Stimulated activated naive B cell treated with anti-CD40 and anti-IgM and Interleukin-4, amounts not matched to agents 10 μg/mL and 1 μg/mL and 100 μg/mL, for 72 hours (primary cell): ENCODE results near the gene ACTRT2.

Experiments
- ATAC-seq, 2 donors: fragments of 150-1000 bp; cut with Tn5 transposase; replicated peaks; 2 replicates each; pipeline ENCODE4 v1.10.0; 2021; ENCODE audit warnings: moderate library complexity in 1 of 2
- DNase-seq: peaks from one replicate; pipeline ENCODE4 v3.0.0; 2021
- H3K27ac Mint-ChIP-seq: one replicate; pipeline ENCODE4 v1.8.0; 2022; ENCODE audit warnings: mild to moderate bottlenecking, mixed read lengths
- H3K27me3 Mint-ChIP-seq, 2 donors: one replicate each; pipeline ENCODE4 v1.8.0; 2022; ENCODE audit warnings: mixed read lengths in 2 of 2
- H3K36me3 Mint-ChIP-seq, 2 donors: one replicate each; pipeline ENCODE4 v1.8.0; 2022; ENCODE audit warnings: mixed read lengths in 2 of 2, mild to moderate bottlenecking in 1 of 2
- H3K4me1 Mint-ChIP-seq, 2 donors: one replicate each; pipeline ENCODE4 v1.8.0; 2022; ENCODE audit warnings: mixed read lengths in 2 of 2, mild to moderate bottlenecking in 1 of 2
- H3K4me3 Mint-ChIP-seq, 2 donors: one replicate each; pipeline ENCODE4 v1.8.0; 2022; ENCODE audit warnings: mild to moderate bottlenecking in 2 of 2, mixed read lengths in 2 of 2, moderate library complexity in 1 of 2
- H3K9me3 Mint-ChIP-seq, 2 donors: one replicate each; pipeline ENCODE4 v1.8.0; 2022; ENCODE audit warnings: mixed read lengths in 2 of 2, mild to moderate bottlenecking in 1 of 2

The ACTRT2 gene

GRCh38 chr1:3062616-3063378 is 41.5 kb downstream of the ACTRT2 start:
- no peak for DNase-seq
- H3K4me1 Mint-ChIP-seq: peaks cover 1 to 8% of the 10 kb centered on the region in 2 donors
- no peaks in the 10 kb centered on the region for H3K36me3 Mint-ChIP-seq
- H3K9me3 Mint-ChIP-seq: no peaks in the 10 kb centered on the region
- ATAC-seq: no peak
- H3K4me3 Mint-ChIP-seq: no peak overlapping the region
- H3K27me3 Mint-ChIP-seq: peaks cover 24 to 41% of the 10 kb centered on the region in 2 donors
- H3K27ac Mint-ChIP-seq: no peak overlapping the region

GRCh38 chr1:3063379-3064295 is 42.4 kb downstream of the ACTRT2 start:
- no peaks in the 10 kb centered on the region for H3K9me3 Mint-ChIP-seq
- peaks cover 18 to 44% of the 10 kb centered on the region in 2 donors for H3K27me3 Mint-ChIP-seq
- H3K4me1 Mint-ChIP-seq: peaks cover 1 to 13% of the 10 kb centered on the region in 2 donors
- DNase-seq: no peak
- ATAC-seq: no peak
- H3K4me3 Mint-ChIP-seq: no peak overlapping the region
- no peak overlapping the region for H3K27ac Mint-ChIP-seq
- no peaks in the 10 kb centered on the region for H3K36me3 Mint-ChIP-seq

GRCh38 chr1:3064296-3064850 is 43.1 kb downstream of the ACTRT2 start:
- peaks cover 22 to 50% of the 10 kb centered on the region in 2 donors for H3K27me3 Mint-ChIP-seq
- no peak for ATAC-seq
- no peaks in the 10 kb centered on the region for H3K36me3 Mint-ChIP-seq
- H3K27ac Mint-ChIP-seq: no peak overlapping the region
- peaks cover 3 to 18% of the 10 kb centered on the region in 2 donors for H3K4me1 Mint-ChIP-seq
- H3K4me3 Mint-ChIP-seq: no peak overlapping the region
- no peak for DNase-seq
- H3K9me3 Mint-ChIP-seq: no peaks in the 10 kb centered on the region

- Mint-ChIP-seq H3K4me1 (peaks cover 3 to 18% of the 10 kb centered on the region in 2 donors), H3K36me3 (no peaks in the 10 kb centered on the region), H3K27ac (no peak overlapping the region), H3K9me3 (no peaks in the 10 kb centered on the region), H3K4me3 (no peak overlapping the region), H3K27me3 (peaks cover 22 to 50% of the 10 kb centered on the region in 2 donors)
- ATAC-seq: no peak
- DNase-seq: no peak
These were observed 43.6 kb downstream of the ACTRT2 start for GRCh38 chr1:3064901-3065300.

DNA sequence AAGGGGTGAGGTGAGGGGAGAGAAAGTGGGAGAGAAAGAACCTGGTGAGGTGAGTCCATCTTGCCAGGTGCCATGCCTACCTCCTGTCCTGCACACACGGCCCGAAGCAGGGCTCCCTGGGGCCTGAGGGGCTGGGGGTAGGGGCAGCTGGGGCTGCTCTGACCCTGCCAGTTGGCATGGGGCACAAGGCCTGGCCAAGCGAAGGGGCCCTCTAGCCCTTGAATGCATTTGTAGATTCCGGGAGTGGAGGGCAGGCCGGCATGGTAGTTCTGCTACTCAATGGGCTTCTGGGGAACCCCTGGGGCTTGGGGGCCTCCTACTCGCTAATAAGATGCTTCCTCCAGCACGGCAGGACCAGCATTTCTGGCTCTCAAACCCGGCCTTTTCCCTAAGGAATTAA is 44.1 kb downstream of the ACTRT2 start:
- Mint-ChIP-seq H3K36me3 (no peaks in the 10 kb centered on the region), H3K27ac (no peak overlapping the region), H3K27me3 (peaks cover 22 to 50% of the 10 kb centered on the region in 2 donors), H3K4me3 (no peak overlapping the region), H3K9me3 (no peaks in the 10 kb centered on the region), H3K4me1 (peaks cover 3 to 18% of the 10 kb centered on the region in 2 donors)
- no peak for ATAC-seq
- no peak for DNase-seq

- Mint-ChIP-seq H3K27me3 (peaks cover 19 to 46% of the 10 kb centered on the region in 2 donors), H3K27ac (no peak overlapping the region), H3K4me3 (no peak overlapping the region), H3K9me3 (no peaks in the 10 kb centered on the region), H3K36me3 (no peaks in the 10 kb centered on the region), H3K4me1 (peaks cover 4 to 18% of the 10 kb centered on the region in 2 donors)
- no peak for DNase-seq
- no peak for ATAC-seq
These were observed 44.5 kb downstream of the ACTRT2 start for GRCh38 chr1:3065797-3066196.

- DNase-seq (no peak), ATAC-seq (no peak)
- Mint-ChIP-seq H3K4me3 (no peak overlapping the region), H3K27ac (no peak overlapping the region), H3K4me1 (peaks cover 4 to 18% of the 10 kb centered on the region in 2 donors), H3K9me3 (no peaks in the 10 kb centered on the region), H3K27me3 (peaks cover 15 to 41% of the 10 kb centered on the region in 2 donors), H3K36me3 (no peaks in the 10 kb centered on the region)
These were observed 45.0 kb downstream of the ACTRT2 start for GRCh38 chr1:3066250-3066711.

GRCh38 chr1:3066826-3067225 is 45.6 kb downstream of the ACTRT2 start:
- DNase-seq: no peak
- H3K27ac Mint-ChIP-seq: no peak overlapping the region
- H3K4me3 Mint-ChIP-seq: no peak overlapping the region
- H3K4me1 Mint-ChIP-seq: peaks cover 4 to 18% of the 10 kb centered on the region in 2 donors
- ATAC-seq: no peak
- peaks cover 17 to 40% of the 10 kb centered on the region in 2 donors for H3K27me3 Mint-ChIP-seq
- H3K36me3 Mint-ChIP-seq: no peaks in the 10 kb centered on the region
- H3K9me3 Mint-ChIP-seq: no peaks in the 10 kb centered on the region

GRCh38 chr1:3067301-3067670 is 46.0 kb downstream of the ACTRT2 start:
- Mint-ChIP-seq H3K36me3 (no peaks in the 10 kb centered on the region), H3K27me3 (peaks cover 19 to 45% of the 10 kb centered on the region in 2 donors), H3K9me3 (no peaks in the 10 kb centered on the region), H3K4me1 (peaks cover 4 to 18% of the 10 kb centered on the region in 2 donors), H3K27ac (no peak overlapping the region), H3K4me3 (peak overlapping the region in 1 of 2 donors; percentile 50)
- no peak for DNase-seq
- no peak for ATAC-seq

- peak overlapping the region; percentile 64 to 66 for H3K4me3 Mint-ChIP-seq
- H3K4me1 Mint-ChIP-seq: peaks cover 4 to 18% of the 10 kb centered on the region in 2 donors
- DNase-seq: no peak
- H3K27me3 Mint-ChIP-seq: peaks cover 22 to 51% of the 10 kb centered on the region in 2 donors
- ATAC-seq: no peak
- no peaks in the 10 kb centered on the region for H3K36me3 Mint-ChIP-seq
- H3K9me3 Mint-ChIP-seq: no peaks in the 10 kb centered on the region
- H3K27ac Mint-ChIP-seq: no peak overlapping the region
These were observed 46.6 kb downstream of the ACTRT2 start for GRCh38 chr1:3067671-3068563.

DNA sequence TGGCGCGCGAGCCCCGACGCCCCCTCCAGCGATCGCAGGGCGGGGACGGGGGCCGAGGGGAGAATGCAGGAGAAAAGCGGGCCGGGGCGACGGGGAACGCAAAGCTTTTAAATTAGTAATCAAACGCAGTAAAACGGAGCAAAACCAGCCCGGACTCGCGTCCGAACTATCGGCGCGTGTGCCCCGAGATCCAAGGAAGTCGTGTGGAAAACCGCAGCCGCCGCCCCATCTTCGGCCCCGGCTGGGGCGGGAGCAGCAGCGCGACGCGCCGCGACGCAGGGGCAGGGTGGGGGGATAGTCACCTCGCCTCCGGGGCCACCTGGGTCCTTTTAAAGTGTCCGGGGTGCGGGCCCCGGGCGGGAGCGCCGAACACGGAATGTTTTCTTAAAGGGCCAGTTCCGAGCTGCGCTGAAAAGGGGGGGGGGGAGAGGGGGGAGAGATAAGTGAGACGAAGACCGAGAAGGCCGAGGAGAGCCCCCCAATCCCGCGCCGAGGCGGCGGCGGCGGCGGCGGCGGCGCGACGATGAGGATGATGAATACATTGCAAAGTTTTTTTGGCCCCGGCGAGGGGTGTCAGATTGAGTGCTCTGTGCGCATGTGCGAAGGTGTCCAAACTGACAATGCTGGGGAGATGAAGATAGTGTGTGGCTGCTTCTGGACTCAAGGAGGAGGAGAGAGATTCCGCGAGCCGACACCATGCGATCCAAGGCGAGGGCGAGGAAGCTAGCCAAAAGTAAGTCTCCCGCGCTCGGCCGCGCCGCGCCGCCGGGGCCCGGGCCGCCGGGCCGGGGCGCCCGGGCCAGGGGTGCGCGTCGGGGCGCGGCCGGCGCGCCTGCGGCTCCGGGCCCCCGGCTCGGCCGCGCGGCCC is 47.5 kb downstream of the ACTRT2 start, which contains the start of gene PRDM16:
Gene PRDM16, plus strand, starts transcription at position 640 of the 868 bp plus-strand sequence. Its CDS starts 57 bp downstream, at position 697.
- Mint-ChIP-seq H3K9me3 (no peaks in the 10 kb centered on the region), H3K4me3 (peak within 1 kb of the TSS; percentile 82), H3K4me1 (peaks cover 4 to 18% of the 10 kb centered on the region in 2 donors), H3K27ac (peak within 1 kb of the TSS; percentile 60), H3K27me3 (peaks cover 22 to 54% of the 10 kb centered on the region in 2 donors), H3K36me3 (no peaks in the 10 kb centered on the region)
- peak; percentile 35 to 46 for ATAC-seq
- no peak for DNase-seq

DNA sequence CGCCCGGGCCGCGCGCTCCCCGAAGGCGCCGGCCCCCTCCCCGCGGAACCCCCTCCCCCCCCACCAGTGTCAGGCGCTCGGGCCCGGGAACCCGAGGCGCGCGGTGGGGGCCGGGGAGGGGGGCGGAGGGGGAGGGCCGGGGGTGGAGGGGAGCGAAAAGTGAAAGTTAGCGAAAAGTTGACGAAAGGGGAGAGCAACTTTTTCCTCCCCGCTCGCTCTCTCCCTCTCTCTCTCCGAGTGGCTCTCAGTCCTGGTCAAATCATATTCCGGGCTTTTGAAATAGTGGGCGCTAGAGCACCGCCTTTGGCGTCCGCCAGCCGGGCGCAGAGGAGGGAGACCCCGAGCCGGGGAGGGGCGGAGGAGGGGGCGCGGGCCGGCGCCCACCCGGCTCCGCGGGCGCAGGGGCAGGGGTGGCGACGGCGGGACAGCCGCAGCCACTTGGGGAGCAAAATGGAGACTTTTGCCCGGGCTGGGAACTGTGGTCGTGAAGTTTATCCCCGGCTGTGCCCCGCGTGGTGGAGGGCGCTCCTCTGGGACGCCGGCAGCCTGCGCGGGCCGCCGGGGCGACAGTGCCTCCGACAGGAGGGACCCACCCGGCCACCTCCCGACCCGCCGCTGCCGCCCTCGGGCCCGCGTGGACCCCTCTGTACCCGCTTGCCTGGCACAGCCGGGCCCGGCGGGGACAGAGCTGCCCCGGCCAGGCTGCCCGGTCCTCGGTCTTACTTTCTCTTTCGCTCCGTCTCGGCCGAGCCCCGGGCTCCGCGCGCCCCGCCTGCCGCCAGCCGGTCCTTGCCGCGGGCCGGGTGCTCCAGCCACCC is 48.4 kb downstream of the ACTRT2 start:
- no peaks in the 10 kb centered on the region for H3K36me3 Mint-ChIP-seq
- peak; percentile 30 to 38 for ATAC-seq
- peaks cover 27 to 63% of the 10 kb centered on the region in 2 donors for H3K27me3 Mint-ChIP-seq
- H3K9me3 Mint-ChIP-seq: no peaks in the 10 kb centered on the region
- H3K4me1 Mint-ChIP-seq: peaks cover 4 to 18% of the 10 kb centered on the region in 2 donors
- no peak for DNase-seq
- H3K4me3 Mint-ChIP-seq: peak overlapping the region; percentile 73 to 76
- no peak overlapping the region for H3K27ac Mint-ChIP-seq
